Motor neuron (in vitro differentiated cells): ENCODE data around the gene CLMN. TPM values are rescaled to one million over a fixed set of nuclear protein-coding genes. Genes with fewer than 3 reads are reported as not detected.

Source experiments
- ATAC-seq, 8 experiments: fragments of 200-7000 bp; cut with Tn5 transposase; replicated peaks in 6 of 8; 2 replicates each; pipeline ENCODE4 v1.8.0; 2021; ENCODE audit warnings: mild to moderate bottlenecking in 8 of 8, moderate library complexity in 8 of 8
- H3K27ac ChIP-seq, 2 donors: fragments of 250-450 bp; sonication (Bioruptor Pico); 2 replicates each; pipeline ENCODE4 v1.9.0; 2021; ENCODE audit warnings: antibody characterized with exemption in 2 of 2, mild to moderate bottlenecking in 2 of 2, moderate library complexity in 1 of 2
- H3K4me1 ChIP-seq, 2 donors: fragments of 250-450 bp; sonication (Bioruptor Pico); replicated peaks in 1 of 2; 2 replicates each; pipeline ENCODE4 v1.6.1; 2021; ENCODE audit warnings: antibody characterized with exemption in 2 of 2, mild to moderate bottlenecking in 2 of 2, moderate library complexity in 1 of 2
- H3K4me3 ChIP-seq, 5 donors: fragments of 250-450 bp; sonication (Bioruptor Pico); 2 replicates each; pipeline ENCODE4 v1.9.0; 2021; ENCODE audit warnings: antibody characterized with exemption in 5 of 5, mild to moderate bottlenecking in 5 of 5, moderate library complexity in 4 of 5
- WGBS, 10 experiments: fragments of 450-650 bp; shearing (Covaris generic); methylation state at CpG; one replicate each; pipeline ENCODE4 v1.0.0; 2022; 5-methylcytosine and 5-hydroxymethylcytosine counted together
- in situ Hi-C, 9 experiments: fragments of 400-800 bp; cut with MboI; loops; one replicate each; pipeline ENCODE4 v1.15.0; 2021; ENCODE audit warnings: low sequenced_read_pairs in 9 of 9, low pct_unique_long_range_greater_than_20kb in 2 of 9; ENCODE audit not compliant: unreplicated experiment in 9 of 9
- total RNA-seq, 8 experiments: library from RNA; unstranded; fragments of 300-600 nt; gene quantifications; 2 replicates each; pipeline versions ENCODE4 v1.2.3 to v1.2.4, GENCODE V29; 2022

Gene CLMN
- total RNA-seq, 8 experiments from 2014 or later = 0.10 to 5.3 (median 2.8) TPM

GRCh38 chr14:95302667-95303506 lies 16.8 kb downstream of the CLMN start:
- 40 to 100% (median 60%) methylated on average over 1 to 6 of the region's 10 CpGs; no CpG with 5 or more reads in 2 of the 10 experiments for WGBS, 10 experiments
- H3K4me1 ChIP-seq = peaks cover 17 to 23% of the 10 kb centered on the region in 2 donors
- in situ Hi-C loops = no loop called here
- no peak overlapping the region for H3K27ac ChIP-seq
- no peak for ATAC-seq
- no peak overlapping the region for H3K4me3 ChIP-seq

- ATAC-seq = no peak
- in situ Hi-C loops = no loop called here
- no peak overlapping the region for H3K4me3 ChIP-seq
- no peak overlapping the region for H3K27ac ChIP-seq
- 10 to 100% (median 87%) methylated on average over 1 to 5 of the region's 6 CpGs; no CpG with 5 or more reads in 4 of the 10 experiments for WGBS, 10 experiments
- peaks cover 12 to 20% of the 10 kb centered on the region in 2 donors for H3K4me1 ChIP-seq
Observed at GRCh38 chr14:95301527-95302187, 18.1 kb downstream of the CLMN start.

- H3K4me1 ChIP-seq = peaks cover 12 to 20% of the 10 kb centered on the region in 2 donors
- ATAC-seq = no peak
- 46 to 88% (median 67%) methylated on average over 1 to 6 of the region's 8 CpGs; no CpG with 5 or more reads in 2 of the 10 experiments for WGBS, 10 experiments
- in situ Hi-C loops = no loop called here
- no peak overlapping the region for H3K4me3 ChIP-seq
- no peak overlapping the region for H3K27ac ChIP-seq
Observed at GRCh38 chr14:95300697-95301526, 18.8 kb downstream of the CLMN start.

- in situ Hi-C loops = no loop called here
- no peak overlapping the region for H3K4me3 ChIP-seq
- 43 to 94% (median 87%) methylated on average over 1 to 9 of the region's 12 CpGs; no CpG with 5 or more reads in 3 of the 10 experiments for WGBS, 10 experiments
- no peak overlapping the region for H3K27ac ChIP-seq
- H3K4me1 ChIP-seq = peaks cover 12 to 20% of the 10 kb centered on the region in 2 donors
- ATAC-seq = no peak
Observed at GRCh38 chr14:95300002-95300696, 19.6 kb downstream of the CLMN start.

GRCh38 chr14:95299271-95299670 lies 20.4 kb downstream of the CLMN start:
- Histone ChIP-seq H3K27ac (no peak overlapping the region), H3K4me1 (peaks cover 6 to 12% of the 10 kb centered on the region in 2 donors), H3K4me3 (no peak overlapping the region)
- no peak for ATAC-seq
- 27 to 100% (median 82%) methylated on average over 1 to 5 of the region's 5 CpGs; no CpG with 5 or more reads in 2 of the 10 experiments for WGBS, 10 experiments
- in situ Hi-C loops = no loop called here

GRCh38 chr14:95297832-95298231 lies 21.9 kb downstream of the CLMN start:
- no peak overlapping the region for H3K27ac ChIP-seq
- H3K4me1 ChIP-seq = peaks cover under 1% of the 10 kb centered on the region in 2 donors
- no peak overlapping the region for H3K4me3 ChIP-seq
- ATAC-seq = peak in 3 of 8 experiments; percentile 98 to 99 (median 98)
- in situ Hi-C loops = no loop called here
- WGBS, 10 experiments = 88% methylated on average over 1 of the region's 8 CpGs; no CpG with 5 or more reads in 9 of the 10 experiments

GRCh38 chr14:95296966-95297365 lies 22.7 kb downstream of the CLMN start:
- Histone ChIP-seq H3K4me3 (no peak overlapping the region), H3K4me1 (peaks cover 6% of the 10 kb centered on the region in 2 donors), H3K27ac (no peak overlapping the region)
- in situ Hi-C loops = no loop called here
- WGBS, 10 experiments = 83 to 100% (median 94%) methylated on average over 1 to 5 of the region's 5 CpGs; no CpG with 5 or more reads in 2 of the 10 experiments
- no peak for ATAC-seq

GRCh38 chr14:95295600-95296376 lies 23.9 kb downstream of the CLMN start:
- peaks cover 7 to 9% of the 10 kb centered on the region in 2 donors for H3K4me1 ChIP-seq
- 72 to 100% (median 92%) methylated on average over 1 to 5 of the region's 6 CpGs; no CpG with 5 or more reads in 1 of the 10 experiments for WGBS, 10 experiments
- in situ Hi-C loops = no loop called here
- H3K27ac ChIP-seq = no peak overlapping the region
- ATAC-seq = no peak
- H3K4me3 ChIP-seq = no peak overlapping the region

- ATAC-seq = no peak
- H3K4me1 ChIP-seq = peaks cover 7 to 9% of the 10 kb centered on the region in 2 donors
Observed at GRCh38 chr14:95294834-95295599, 24.7 kb downstream of the CLMN start.

GRCh38 chr14:95294320-95294719 lies 25.4 kb downstream of the CLMN start:
- Histone ChIP-seq H3K4me3 (no peak overlapping the region), H3K27ac (no peak overlapping the region), H3K4me1 (peaks cover 7 to 9% of the 10 kb centered on the region in 2 donors)
- no peak for ATAC-seq
- 38 to 100% (median 64%) methylated on average over 1 to 7 of the region's 7 CpGs; no CpG with 5 or more reads in 4 of the 10 experiments for WGBS, 10 experiments
- in situ Hi-C loops = no loop called here

More at GRCh38 chr14:95294834-95295599, 24.7 kb downstream of the CLMN start:
- H3K4me3 ChIP-seq = no peak overlapping the region
- H3K27ac ChIP-seq = no peak overlapping the region
- in situ Hi-C loops = no loop called here
- 53 to 100% (median 80%) methylated on average over 1 to 8 of the region's 9 CpGs; no CpG with 5 or more reads in 3 of the 10 experiments for WGBS, 10 experiments

GRCh38 chr14:95293449-95293848 lies 26.3 kb downstream of the CLMN start:
- H3K4me1 ChIP-seq = peaks cover 7 to 9% of the 10 kb centered on the region in 2 donors
- no peak overlapping the region for H3K27ac ChIP-seq
- 20 to 100% (median 100%) methylated on average over 1 of the region's 5 CpGs; no CpG with 5 or more reads in 7 of the 10 experiments for WGBS, 10 experiments
- no peak overlapping the region for H3K4me3 ChIP-seq
- in situ Hi-C loops = no loop called here
- ATAC-seq = peak in 4 of 8 experiments; percentile 47 to 59 (median 58)
